GM19099 (cell line): ENCODE data around the gene FOXP2.

Source experiments
- POLR2A ChIP-seq: IDR thresholded peaks from 3 replicates; pipeline ENCODE4 v1.6.1; 2011; ENCODE audit warnings: low read depth; ENCODE audit not compliant: insufficient read length; ENCODE audit errors: extremely low read depth

The FOXP2 gene

GRCh38 chr7:114530057-114530611, 115.5 kb downstream of the FOXP2 start:
- no peak for TF ChIP-seq POLR2A

GRCh38 chr7:114531326-114531725, 116.7 kb downstream of the FOXP2 start:
- TF ChIP-seq POLR2A: no peak

- TF ChIP-seq POLR2A: no peak
Measured at GRCh38 chr7:114533131-114533530, 118.5 kb downstream of the FOXP2 start.

GRCh38 chr7:114534953-114535352, 120.3 kb downstream of the FOXP2 start:
- no peak for TF ChIP-seq POLR2A

- TF ChIP-seq POLR2A: no peak
Measured at GRCh38 chr7:114539575-114539974, 125.0 kb downstream of the FOXP2 start.

GRCh38 chr7:114540291-114540690, 125.7 kb downstream of the FOXP2 start:
- no peak for TF ChIP-seq POLR2A

GRCh38 chr7:114548081-114548980, 133.7 kb downstream of the FOXP2 start:
- TF ChIP-seq POLR2A: no peak

GRCh38 chr7:114554781-114555537, 140.3 kb downstream of the FOXP2 start:
- TF ChIP-seq POLR2A: no peak

GRCh38 chr7:114567416-114567815, 152.8 kb downstream of the FOXP2 start:
- TF ChIP-seq POLR2A: no peak

GRCh38 chr7:114569220-114569619, 154.6 kb downstream of the FOXP2 start:
- no peak for TF ChIP-seq POLR2A

GRCh38 chr7:114574384-114574783, 159.8 kb downstream of the FOXP2 start:
- TF ChIP-seq POLR2A: no peak

- no peak for TF ChIP-seq POLR2A
Measured at GRCh38 chr7:114575098-114575497, 160.5 kb downstream of the FOXP2 start.

GRCh38 chr7:114588506-114588905, 173.9 kb downstream of the FOXP2 start:
- no peak for TF ChIP-seq POLR2A

- TF ChIP-seq POLR2A: no peak
Measured at GRCh38 chr7:114589436-114589835, 174.8 kb downstream of the FOXP2 start.

- TF ChIP-seq POLR2A: no peak
Measured at GRCh38 chr7:114590298-114590697, 175.7 kb downstream of the FOXP2 start.
